Transverse colon (tissue), 4 donors: ENCODE data around the gene LGI2. TPM values are rescaled to one million over a fixed set of nuclear protein-coding genes. Genes with fewer than 3 reads are reported as not detected.

ENCODE experiments used
- DNase-seq: peaks from one replicate; pipeline ENCODE4 v3.0.0-alpha.2; 2019
- H3K27ac ChIP-seq, 4 donors: fragments of 200-600 bp; sonication (generic); 2 replicates each; pipeline ENCODE4 v1.5.1; 2016 to 2018; ENCODE audit warnings: inconsistent platforms in 4 of 4
- H3K27me3 ChIP-seq: fragments of 200-600 bp; sonication (generic); 2 replicates; pipeline ENCODE4 v1.5.1; 2017; ENCODE audit warnings: inconsistent platforms
- H3K36me3 ChIP-seq, 4 donors: fragments of 200-600 bp; sonication (generic); 2 replicates each; pipeline ENCODE4 v1.5.1; 2017 to 2019; ENCODE audit warnings: inconsistent platforms in 4 of 4
- H3K4me1 ChIP-seq, 4 donors: fragments of 200-600 bp; sonication (generic); 2 replicates each; pipeline ENCODE4 v1.5.1; 2017 to 2020; ENCODE audit warnings: inconsistent platforms in 4 of 4
- H3K4me3 ChIP-seq, 4 donors: fragments of 200-600 bp; sonication (generic); 1 replicate in 1 of 4; 2 replicates in 3 of 4; pipeline versions ENCODE4 v1.5.1 to v1.6.1; 2017 to 2019; ENCODE audit warnings: inconsistent platforms in 4 of 4
- H3K9me3 ChIP-seq, 2 donors: fragments of 200-600 bp; sonication (generic); 2 replicates each; pipeline ENCODE4 v1.5.1; 2017 to 2019; ENCODE audit warnings: inconsistent platforms in 2 of 2
- EP300 ChIP-seq: sonication (generic); formaldehyde crosslinking; IDR thresholded peaks from one replicate; pipeline ENCODE4 v1.6.1; 2017; ENCODE audit warnings: antibody characterized with exemption, low read depth
- POLR2A ChIP-seq: fragments of 450-650 bp; IDR thresholded peaks from one replicate; pipeline ENCODE4 v1.6.1; 2016; ENCODE audit warnings: antibody characterized with exemption, mild to moderate bottlenecking, moderate library complexity
- POLR2AphosphoS5 ChIP-seq, 3 donors: sonication (generic); formaldehyde crosslinking; IDR thresholded peaks; one replicate each; pipeline ENCODE4 v1.6.1; 2016; ENCODE audit warnings: antibody characterized with exemption in 3 of 3
- WGBS, 2 donors: methylation state at CpG; one replicate each; pipeline ENCODE4 v1.1.5; 2018; ENCODE audit warnings: low coverage in 1 of 2; 5-methylcytosine and 5-hydroxymethylcytosine counted together
- in situ Hi-C, 4 donors: fragments of 200-750 bp; cut with MboI; loops; one replicate each; pipeline versions ENCODE4 v1.15.0 to v1.15.1; 2017; ENCODE audit warnings: low sequenced_read_pairs in 3 of 4, low pct_ligation_motif_present in 1 of 4, low pct_unique_long_range_greater_than_20kb in 1 of 4
- intact Hi-C: fragments of 100-400 bp; cut with DNase I; formaldehyde crosslinking; loops from one replicate; pipeline ENCODE4 v1.15.1; 2023; ENCODE audit warnings: low total_unique reads
- total RNA-seq, 4 donors: library from RNA; depleted of rRNA; stranded (reverse); fragments of >200 nt; gene quantifications; one replicate each; pipeline ENCODE4 v1.1.0, GENCODE V29; 2016
- TF ChIP-seq, protein P1 (sequence below), 5 experiments: fragments of 200-600 bp in 3 of 5; fragments of 450-650 bp in 2 of 5; sonication (generic) in 3 of 5; IDR thresholded peaks; 1 replicate in 2 of 5; 2 replicates in 3 of 5; pipeline ENCODE4 v1.5.1; 2016 to 2017; ENCODE audit warnings: antibody characterized with exemption in 5 of 5, inconsistent platforms in 3 of 5, mild to moderate bottlenecking in 2 of 5, moderate library complexity in 1 of 5

Gene LGI2, protein sequence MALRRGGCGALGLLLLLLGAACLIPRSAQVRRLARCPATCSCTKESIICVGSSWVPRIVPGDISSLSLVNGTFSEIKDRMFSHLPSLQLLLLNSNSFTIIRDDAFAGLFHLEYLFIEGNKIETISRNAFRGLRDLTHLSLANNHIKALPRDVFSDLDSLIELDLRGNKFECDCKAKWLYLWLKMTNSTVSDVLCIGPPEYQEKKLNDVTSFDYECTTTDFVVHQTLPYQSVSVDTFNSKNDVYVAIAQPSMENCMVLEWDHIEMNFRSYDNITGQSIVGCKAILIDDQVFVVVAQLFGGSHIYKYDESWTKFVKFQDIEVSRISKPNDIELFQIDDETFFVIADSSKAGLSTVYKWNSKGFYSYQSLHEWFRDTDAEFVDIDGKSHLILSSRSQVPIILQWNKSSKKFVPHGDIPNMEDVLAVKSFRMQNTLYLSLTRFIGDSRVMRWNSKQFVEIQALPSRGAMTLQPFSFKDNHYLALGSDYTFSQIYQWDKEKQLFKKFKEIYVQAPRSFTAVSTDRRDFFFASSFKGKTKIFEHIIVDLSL
- total RNA-seq: under 1 TPM in 3 of 4 donors, not detected in 1; 0.32 to 0.75 (median 0.41) TPM

DNA sequence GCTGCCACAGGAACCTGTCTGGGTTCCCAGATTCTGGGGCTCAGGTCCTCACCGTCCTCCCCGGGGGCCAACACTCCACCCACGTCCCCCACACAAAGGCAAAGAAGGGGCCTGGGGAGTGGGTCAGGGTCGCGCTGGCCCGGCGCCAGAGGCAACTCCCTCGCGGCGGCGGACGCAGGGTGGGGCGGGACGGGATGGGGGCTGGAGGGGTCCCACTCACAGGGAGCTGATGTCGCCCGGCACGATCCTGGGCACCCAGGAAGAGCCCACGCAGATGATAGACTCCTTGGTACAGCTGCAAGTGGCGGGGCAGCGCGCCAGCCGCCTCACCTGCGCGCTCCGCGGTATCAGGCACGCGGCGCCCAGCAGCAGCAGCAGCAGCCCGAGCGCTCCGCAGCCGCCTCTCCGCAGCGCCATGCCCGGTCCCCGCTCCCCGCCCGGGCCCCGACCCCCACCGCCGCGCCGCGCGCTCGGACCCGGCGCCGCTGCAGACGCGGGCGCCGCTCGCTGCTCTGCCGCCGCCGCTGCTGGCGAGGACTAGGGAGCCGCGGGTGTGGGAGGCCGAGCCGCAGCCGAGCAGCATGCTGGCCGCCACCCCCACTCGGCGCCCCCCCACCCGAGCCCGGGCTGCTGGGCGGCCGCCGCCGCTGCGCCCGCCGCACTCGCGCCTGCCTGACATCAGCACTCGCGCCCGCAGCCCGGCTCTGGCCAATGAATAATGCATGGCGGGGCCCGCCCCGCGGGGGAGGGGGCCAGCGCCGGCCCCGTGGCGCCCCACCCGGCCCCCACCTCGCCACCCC lies at the start of gene LGI2:
Gene LGI2 (minus strand): TSS at position 670 of the 800 bp plus-strand sequence. CDS start 253 bp downstream, at position 417.
- H3K9me3 ChIP-seq: no peaks in the 10 kb centered on the region
- peak within 1 kb of the TSS; percentile 28 to 58 (median 44) for H3K4me3 ChIP-seq
- H3K27me3 ChIP-seq: peaks cover 61% of the 10 kb centered on the region
- TF ChIP-seq POLR2AphosphoS5 (IDR thresholded peaks at IDR 0.05) (no peak), EP300 (no peak), POLR2A (no peak)
- TF ChIP-seq, protein P1, sequence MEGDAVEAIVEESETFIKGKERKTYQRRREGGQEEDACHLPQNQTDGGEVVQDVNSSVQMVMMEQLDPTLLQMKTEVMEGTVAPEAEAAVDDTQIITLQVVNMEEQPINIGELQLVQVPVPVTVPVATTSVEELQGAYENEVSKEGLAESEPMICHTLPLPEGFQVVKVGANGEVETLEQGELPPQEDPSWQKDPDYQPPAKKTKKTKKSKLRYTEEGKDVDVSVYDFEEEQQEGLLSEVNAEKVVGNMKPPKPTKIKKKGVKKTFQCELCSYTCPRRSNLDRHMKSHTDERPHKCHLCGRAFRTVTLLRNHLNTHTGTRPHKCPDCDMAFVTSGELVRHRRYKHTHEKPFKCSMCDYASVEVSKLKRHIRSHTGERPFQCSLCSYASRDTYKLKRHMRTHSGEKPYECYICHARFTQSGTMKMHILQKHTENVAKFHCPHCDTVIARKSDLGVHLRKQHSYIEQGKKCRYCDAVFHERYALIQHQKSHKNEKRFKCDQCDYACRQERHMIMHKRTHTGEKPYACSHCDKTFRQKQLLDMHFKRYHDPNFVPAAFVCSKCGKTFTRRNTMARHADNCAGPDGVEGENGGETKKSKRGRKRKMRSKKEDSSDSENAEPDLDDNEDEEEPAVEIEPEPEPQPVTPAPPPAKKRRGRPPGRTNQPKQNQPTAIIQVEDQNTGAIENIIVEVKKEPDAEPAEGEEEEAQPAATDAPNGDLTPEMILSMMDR (IDR thresholded peaks at IDR 0.05): no peak
- in situ Hi-C loops (no loop called here), intact Hi-C loops (no loop called here)
- peaks cover 9 to 11% (median 10%) of the 10 kb centered on the region in 4 donors for H3K4me1 ChIP-seq
- H3K27ac ChIP-seq: peak within 1 kb of the TSS in 3 of 4 donors; percentile 51 to 65 (median 64)
- WGBS, 2 donors: 2% methylated on average over 42 of the region's 92 CpGs; no CpG with 5 or more reads in 1 of the 2 donors
- DNase-seq: peak; percentile 13
- H3K36me3 ChIP-seq: no peaks in the 10 kb centered on the region

DNA sequence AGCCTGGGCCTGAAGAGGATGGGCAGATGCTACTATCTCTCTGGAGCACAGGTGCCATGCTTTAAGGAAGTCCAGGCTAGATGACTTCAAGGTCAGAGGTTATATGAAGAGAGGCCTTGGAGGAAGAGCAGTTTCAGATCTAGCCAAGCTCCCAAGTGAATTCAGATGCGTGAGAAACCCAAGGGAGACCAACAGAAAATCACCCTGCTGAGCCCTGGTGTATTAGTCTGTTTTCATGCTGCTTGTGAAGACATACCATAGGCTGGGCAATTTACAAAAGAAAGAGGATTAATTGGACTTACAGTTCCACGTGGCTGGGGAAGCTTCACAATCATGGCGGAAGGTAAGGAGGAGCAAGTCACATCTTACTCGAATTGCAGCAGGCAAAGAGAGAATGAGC lies 47.8 kb upstream of the LGI2 start:
- TF ChIP-seq POLR2A (no peak), POLR2AphosphoS5 (IDR thresholded peaks at IDR 0.05) (no peak), EP300 (no peak)
- TF ChIP-seq, protein P1 (IDR thresholded peaks at IDR 0.05): no peak
- intact Hi-C loops (no loop called here), in situ Hi-C loops (no loop called here)
- Histone ChIP-seq H3K27ac (no peak overlapping the region), H3K27me3 (no peaks in the 10 kb centered on the region), H3K4me3 (no peak overlapping the region), H3K9me3 (no peaks in the 10 kb centered on the region), H3K36me3 (no peaks in the 10 kb centered on the region), H3K4me1 (peaks cover 0 to 12% (median 5%) of the 10 kb centered on the region in 4 donors)
- DNase-seq: no peak
- 68 to 70% methylated on average over 4 of the region's 4 CpGs for WGBS, 2 donors

DNA sequence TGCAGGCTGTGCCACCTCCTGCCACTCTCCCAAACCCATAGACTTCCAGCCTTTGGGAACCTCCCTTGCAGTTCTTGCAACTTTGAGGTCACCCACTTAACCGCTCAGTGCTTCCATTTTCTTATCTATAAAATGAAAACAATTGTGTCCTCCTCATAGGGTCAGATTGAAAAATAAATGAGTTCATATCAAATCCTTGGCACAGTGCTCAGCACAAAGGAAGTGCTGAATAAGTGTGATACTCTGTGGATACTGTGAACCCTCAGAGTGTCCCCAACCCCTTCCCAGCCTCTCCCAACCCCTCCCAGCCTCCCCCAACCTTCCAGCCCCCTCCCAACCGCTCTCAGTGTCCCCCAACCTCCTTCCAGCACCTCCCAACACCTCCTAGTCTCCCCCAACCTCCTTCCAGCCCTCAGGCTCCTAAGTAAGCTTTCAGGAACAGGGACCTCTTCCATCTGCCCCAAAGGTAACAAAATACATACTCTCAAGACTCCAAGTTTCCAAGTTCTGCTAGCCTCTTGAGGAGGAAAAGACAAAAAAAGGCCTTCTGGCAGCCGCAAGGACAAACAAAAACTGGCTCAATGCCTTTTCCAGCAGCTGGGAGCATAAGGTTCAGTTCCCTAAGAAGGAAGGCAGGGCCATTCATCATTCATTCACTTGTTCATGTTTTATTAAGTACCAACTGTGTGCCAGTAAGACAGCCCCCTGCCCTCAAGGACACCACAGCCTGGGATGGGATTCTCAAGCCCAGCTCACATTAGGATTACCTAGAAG lies 46.1 kb upstream of the LGI2 start:
- TF ChIP-seq POLR2AphosphoS5 (IDR thresholded peaks at IDR 0.05) (no peak), EP300 (no peak), POLR2A (no peak)
- TF ChIP-seq, protein P1 (IDR thresholded peaks at IDR 0.05): no peak
- H3K36me3 ChIP-seq: no peaks in the 10 kb centered on the region
- H3K4me3 ChIP-seq: no peak overlapping the region
- no peaks in the 10 kb centered on the region for H3K27me3 ChIP-seq
- intact Hi-C loops: no loop called here
- H3K4me1 ChIP-seq: peaks cover 0 to 8% (median 0%) of the 10 kb centered on the region in 4 donors
- in situ Hi-C loops: no loop called here
- no peak for DNase-seq
- WGBS, 2 donors: 52 to 90% methylated on average over 2 to 3 of the region's 3 CpGs
- H3K27ac ChIP-seq: no peak overlapping the region
- H3K9me3 ChIP-seq: no peaks in the 10 kb centered on the region
